NOMO-1 treated with DMSO at 0.1 percent for 48 hours (cell line): ENCODE results near the gene CPEB4.

ENCODE experiments used
- DNase-seq: peaks from one replicate; lab custom pipeline; 2025; ENCODE audit not compliant: unreplicated experiment; lab: John Stamatoyannopoulos, UW

CPEB4 gene

GRCh38 chr5:173971681-173972345 lies 83.7 kb downstream of the CPEB4 start:
- DNase-seq, result no peak

DNA sequence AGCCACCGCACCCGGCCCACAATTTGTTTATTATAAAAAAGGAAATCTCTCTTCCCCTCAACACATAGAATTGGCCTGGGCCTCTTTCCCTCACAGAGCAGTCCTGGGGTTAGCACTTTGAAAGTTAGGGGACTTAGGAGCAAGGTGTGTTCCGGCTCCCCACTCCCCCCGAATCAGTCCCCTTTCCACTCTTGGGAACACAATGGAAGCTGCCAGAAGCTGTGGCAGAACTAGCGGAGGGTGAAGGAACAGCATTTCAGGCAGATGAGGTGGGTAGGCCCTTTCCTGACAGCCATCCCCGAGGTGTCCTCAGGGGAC lies 84.4 kb downstream of the CPEB4 start:
- DNase-seq, result no peak

- peak; percentile 53 for DNase-seq
These were observed 84.9 kb downstream of the CPEB4 start for GRCh38 chr5:173972925-173973615.

- no peak for DNase-seq
These were observed 85.4 kb downstream of the CPEB4 start for GRCh38 chr5:173973616-173973969.

DNA sequence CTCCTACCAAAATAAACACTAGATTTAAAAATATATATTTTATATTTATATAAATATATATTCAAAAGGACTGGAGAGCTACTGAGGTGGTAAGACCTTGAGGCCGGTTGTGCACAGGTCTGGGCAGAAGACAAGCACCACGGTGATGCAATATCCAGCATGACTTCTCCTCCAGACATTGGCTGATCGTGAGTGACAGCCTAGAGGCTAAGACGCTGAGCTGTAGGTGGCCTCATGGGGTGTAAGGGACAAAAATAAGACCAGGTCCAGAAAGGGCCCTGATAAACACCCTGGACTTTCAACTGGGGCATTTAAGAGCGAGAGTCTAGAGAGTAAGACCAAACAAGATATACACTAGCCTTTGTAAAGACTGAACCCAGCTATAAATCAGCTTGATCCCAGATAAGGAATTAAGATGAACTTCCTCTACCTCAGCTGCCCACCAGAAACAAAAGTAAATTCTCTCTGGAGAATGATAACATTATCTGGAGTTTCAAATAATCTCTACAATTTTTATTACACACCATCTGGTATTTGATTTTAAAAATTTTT lies 86.6 kb downstream of the CPEB4 start:
- peak; percentile 20 for DNase-seq

DNA sequence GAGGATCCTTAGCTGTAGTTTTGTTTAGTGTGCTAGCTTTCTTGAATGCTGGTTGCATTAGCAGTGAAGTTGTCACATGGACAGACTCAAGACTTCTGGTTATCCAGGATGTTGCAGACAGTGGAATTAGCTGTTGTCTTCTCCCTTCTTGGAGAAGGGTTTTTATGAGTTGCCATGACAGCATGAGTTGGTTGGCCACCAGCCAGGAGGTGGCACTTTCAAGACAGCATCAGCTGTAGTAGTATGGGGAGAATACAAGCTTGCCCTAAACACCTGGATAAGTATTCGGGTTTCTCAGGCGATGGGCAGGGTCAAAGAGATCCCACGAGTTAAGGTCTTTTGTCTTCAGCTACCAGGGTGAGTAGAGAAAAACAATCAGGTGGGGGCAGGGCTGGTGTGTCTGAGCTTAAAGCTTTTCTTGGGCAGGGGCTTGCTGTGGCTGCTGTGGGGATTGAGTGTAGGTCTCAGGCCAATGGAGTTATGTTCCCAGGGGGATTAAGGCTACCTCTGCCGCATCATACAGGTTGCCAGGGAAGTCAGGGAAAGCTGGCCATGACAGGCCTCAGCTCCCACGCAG lies 93.1 kb downstream of the CPEB4 start:
- no peak for DNase-seq

DNA sequence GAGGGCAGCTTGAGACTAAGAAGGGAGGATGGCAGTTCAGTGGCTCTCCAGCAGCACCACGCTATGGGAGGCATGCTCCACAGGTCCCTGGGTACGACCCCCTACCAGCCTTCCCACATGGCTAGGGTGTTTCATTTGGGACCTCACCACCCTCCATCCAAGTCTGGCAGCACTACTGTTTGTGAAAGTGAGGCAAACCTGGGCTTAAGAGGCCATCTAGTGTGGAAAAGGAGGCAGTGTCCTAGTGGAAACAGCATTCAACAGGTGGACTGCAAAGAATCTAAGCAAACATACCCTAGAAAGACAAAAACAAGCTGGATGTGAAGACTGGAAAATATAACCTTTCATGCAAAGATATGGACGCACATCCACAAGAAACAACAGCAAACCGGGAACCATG lies 96.1 kb downstream of the CPEB4 start:
- DNase-seq, result no peak

- DNase-seq, result no peak
These were observed 100.6 kb downstream of the CPEB4 start, which contains the start of gene C5orf47 for GRCh38 chr5:173988554-173989431. C5orf47 (plus strand) TSS chr5:173989170; CDS start chr5:173989264, 94 bp downstream.

GRCh38 chr5:173989432-173990082 lies 101.4 kb downstream of the CPEB4 start:
- DNase-seq, result no peak

DNA sequence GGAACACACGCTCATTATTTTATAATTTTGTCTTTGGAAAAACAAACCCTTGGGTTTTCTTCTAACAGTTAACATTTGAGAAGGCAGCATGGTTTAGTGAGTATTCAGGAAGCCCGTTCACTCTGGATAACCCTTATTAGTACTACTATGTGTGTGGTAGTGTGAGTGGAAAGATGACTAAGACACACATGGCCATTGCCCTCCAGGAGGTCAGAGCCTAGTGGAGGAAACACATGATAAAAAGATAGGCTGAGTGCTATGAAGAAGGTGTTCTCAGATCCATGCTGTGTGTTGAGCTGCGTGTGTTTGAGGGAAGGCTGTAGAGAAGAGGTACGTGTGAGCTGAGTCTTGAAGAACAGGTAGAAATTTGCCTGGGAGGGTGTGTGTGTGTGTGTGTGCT lies 109.2 kb downstream of the CPEB4 start:
- DNase-seq, result no peak

DNA sequence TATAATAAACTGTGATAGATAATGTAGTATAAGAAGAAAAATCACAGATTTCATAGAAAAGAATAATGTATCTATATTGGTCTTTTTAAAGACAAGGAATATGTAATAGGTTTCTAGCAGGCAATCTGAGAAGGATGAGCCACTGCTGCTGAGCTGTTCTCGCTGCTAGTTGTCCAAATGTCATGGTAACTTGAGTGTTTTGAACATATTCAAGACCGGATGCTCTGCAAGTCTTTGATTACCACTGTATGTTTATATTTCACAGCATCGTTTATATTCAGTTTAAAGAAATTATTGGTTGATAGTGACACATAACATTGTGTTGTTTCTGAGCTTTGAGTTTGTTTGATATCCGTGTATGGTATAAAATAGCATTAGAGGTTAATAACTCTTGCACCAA lies 110.4 kb downstream of the CPEB4 start:
- no peak for DNase-seq

DNA sequence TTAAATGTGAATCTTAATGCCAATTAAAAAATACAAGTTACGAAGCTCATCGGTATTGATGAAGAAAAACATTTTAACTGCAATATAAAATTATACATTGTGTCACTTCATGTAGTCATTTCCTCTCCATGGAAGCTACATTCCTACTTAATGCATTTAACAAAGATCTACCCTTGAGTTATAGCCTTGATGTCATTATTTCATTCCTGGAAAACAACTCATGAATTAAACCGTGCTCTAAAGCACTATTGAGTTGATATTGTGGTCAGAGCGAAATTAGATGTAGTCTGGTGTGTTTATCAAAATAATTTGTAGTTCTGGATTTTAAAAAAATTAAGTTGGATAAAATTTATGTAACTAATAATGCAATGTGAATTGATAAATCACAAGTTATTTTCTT lies 111.9 kb downstream of the CPEB4 start:
- no peak for DNase-seq

GRCh38 chr5:174003795-174004194 lies 115.6 kb downstream of the CPEB4 start:
- DNase-seq, result no peak

DNA sequence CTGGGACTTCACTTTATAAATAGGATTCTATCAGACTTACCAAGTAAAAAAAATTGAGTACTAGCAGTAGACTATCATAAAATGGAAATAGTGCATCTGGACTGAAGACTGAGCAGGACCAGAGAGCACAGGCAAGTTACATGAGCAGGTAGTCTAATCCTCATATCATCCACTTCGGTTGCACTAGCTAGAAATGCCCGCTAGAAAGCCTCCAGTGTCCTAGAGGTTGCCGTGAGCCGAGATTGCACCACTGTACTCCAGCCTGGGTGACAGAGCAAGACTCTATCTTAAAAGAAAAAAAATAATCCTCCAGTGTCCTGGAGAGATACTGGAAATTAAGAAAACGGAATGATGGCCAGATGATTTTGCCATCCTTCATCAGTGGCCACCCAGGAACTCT lies 120.8 kb downstream of the CPEB4 start:
- no peak for DNase-seq

GRCh38 chr5:174010365-174010764 lies 122.2 kb downstream of the CPEB4 start:
- DNase-seq, result no peak

GRCh38 chr5:174011441-174011840 lies 123.3 kb downstream of the CPEB4 start:
- no peak for DNase-seq
